A673 (cell line): Measurements from ENCODE around the gene ETFA. TPM values are rescaled to one million over a fixed set of nuclear protein-coding genes. Genes with fewer than 3 reads are reported as not detected.

ENCODE experiments used
- BruUV-seq: library from RNA; stranded (reverse); fragments of 400-500 nt; replicated peaks from 2 replicates; lab custom pipeline; 2021; lab: Mats Ljungman, UMichigan
- CTCF ChIA-PET: fragments of 300-600 bp; sonication (Branson Sonifier 250); formaldehyde crosslinking; loops from one replicate; lab custom pipeline; 2022; ENCODE audit warnings: antibody characterized with exemption; lab: Charles Lee
- POLR2A ChIA-PET: fragments of 300-600 bp; sonication (Branson Sonifier 250); formaldehyde crosslinking; loops from one replicate; lab custom pipeline; 2022; ENCODE audit warnings: antibody characterized with exemption; ENCODE audit not compliant: low non-redundant PET; lab: Charles Lee
- DNase-seq: peaks from one replicate; pipeline ENCODE4 v3.0.0-alpha.2; 2015; ENCODE audit warnings: low spot score
- H3K27ac ChIP-seq: fragments of 200-600 bp; sonication (generic); 2 replicates; pipeline ENCODE4 v1.5.1; 2016; ENCODE audit warnings: mixed run types, low read depth, mild to moderate bottlenecking, mixed read lengths, antibody characterized with exemption, low read length; ENCODE audit not compliant: poor library complexity, severe bottlenecking
- H3K27me3 ChIP-seq: fragments of 200-600 bp; sonication (generic); replicated peaks from 2 replicates; pipeline ENCODE4 v1.6.1; 2017; ENCODE audit warnings: mixed run types, low read depth, mild to moderate bottlenecking, mixed read lengths, antibody characterized with exemption, low read length; ENCODE audit not compliant: insufficient read depth, poor library complexity
- H3K36me3 ChIP-seq: fragments of 200-600 bp; sonication (generic); 2 replicates; pipeline ENCODE4 v1.6.1; 2016; ENCODE audit warnings: mixed run types, mild to moderate bottlenecking, mixed read lengths, antibody characterized with exemption, low read length; ENCODE audit not compliant: insufficient read depth, poor library complexity, severe bottlenecking
- H3K4me1 ChIP-seq: fragments of 200-600 bp; sonication (generic); 2 replicates; pipeline ENCODE4 v1.6.1; 2017; ENCODE audit warnings: mixed run types, mild to moderate bottlenecking, mixed read lengths, antibody characterized with exemption, low read length; ENCODE audit not compliant: insufficient read depth, poor library complexity, severe bottlenecking
- H3K4me3 ChIP-seq: fragments of 200-600 bp; sonication (generic); 2 replicates; pipeline ENCODE4 v1.5.1; 2016; ENCODE audit warnings: low read depth, mixed run types, mild to moderate bottlenecking, mixed read lengths, low read length; ENCODE audit not compliant: poor library complexity, severe bottlenecking
- H3K9me3 ChIP-seq: fragments of 200-600 bp; sonication (generic); 2 replicates; pipeline ENCODE4 v1.6.1; 2016; ENCODE audit warnings: mixed run types, low read depth, mild to moderate bottlenecking, mixed read lengths, antibody characterized with exemption, low read length; ENCODE audit not compliant: poor library complexity, severe bottlenecking
- EZH2 ChIP-seq: fragments of 200-600 bp; sonication (generic); IDR thresholded peaks from 2 replicates; pipeline ENCODE4 v1.6.1; 2017; ENCODE audit warnings: borderline replicate concordance, low read depth, mild to moderate bottlenecking, mixed read lengths, antibody characterized with exemption, low read length; ENCODE audit not compliant: poor library complexity, severe bottlenecking
- intact Hi-C: fragments of 100-400 bp; cut with micrococcal nuclease; formaldehyde crosslinking; loops from one replicate; pipeline ENCODE4 v1.10.0; 2022; ENCODE audit not compliant: unreplicated experiment
- total RNA-seq: library from RNA; stranded (reverse); gene quantifications from 2 replicates; pipeline ENCODE4 v1.2.3, GENCODE V29; 2021
- TF ChIP-seq, protein P1 (sequence below): fragments of 300-800, 200-600 bp; sonication (generic); conservative IDR thresholded peaks from 2 replicates; pipeline ENCODE4 v1.5.1; 2017; ENCODE audit warnings: low read depth, mild to moderate bottlenecking, antibody characterized with exemption, low read length, moderate library complexity, mixed read lengths

Gene ETFA
- total RNA-seq, 1 experiment from 2014 or later = 133 TPM

GRCh38 chr15:76327191-76328105 is 16.2 kb upstream of the ETFA start:
- intact Hi-C loops = no loop called here

GRCh38 chr15:76325704-76326103 is 14.4 kb upstream of the ETFA start:
- no peak for DNase-seq
- BruUV-seq = no TSS peak
- H3K27me3 ChIP-seq = peaks cover 10% of the 10 kb centered on the region
- H3K4me3 ChIP-seq = no peak overlapping the region
- TF ChIP-seq, protein P1, sequence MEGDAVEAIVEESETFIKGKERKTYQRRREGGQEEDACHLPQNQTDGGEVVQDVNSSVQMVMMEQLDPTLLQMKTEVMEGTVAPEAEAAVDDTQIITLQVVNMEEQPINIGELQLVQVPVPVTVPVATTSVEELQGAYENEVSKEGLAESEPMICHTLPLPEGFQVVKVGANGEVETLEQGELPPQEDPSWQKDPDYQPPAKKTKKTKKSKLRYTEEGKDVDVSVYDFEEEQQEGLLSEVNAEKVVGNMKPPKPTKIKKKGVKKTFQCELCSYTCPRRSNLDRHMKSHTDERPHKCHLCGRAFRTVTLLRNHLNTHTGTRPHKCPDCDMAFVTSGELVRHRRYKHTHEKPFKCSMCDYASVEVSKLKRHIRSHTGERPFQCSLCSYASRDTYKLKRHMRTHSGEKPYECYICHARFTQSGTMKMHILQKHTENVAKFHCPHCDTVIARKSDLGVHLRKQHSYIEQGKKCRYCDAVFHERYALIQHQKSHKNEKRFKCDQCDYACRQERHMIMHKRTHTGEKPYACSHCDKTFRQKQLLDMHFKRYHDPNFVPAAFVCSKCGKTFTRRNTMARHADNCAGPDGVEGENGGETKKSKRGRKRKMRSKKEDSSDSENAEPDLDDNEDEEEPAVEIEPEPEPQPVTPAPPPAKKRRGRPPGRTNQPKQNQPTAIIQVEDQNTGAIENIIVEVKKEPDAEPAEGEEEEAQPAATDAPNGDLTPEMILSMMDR = no peak
- no peak for TF ChIP-seq EZH2
- no peak overlapping the region for H3K27ac ChIP-seq
- POLR2A ChIA-PET = interaction anchor here (0.6 kb wide), 1 partner anchor 14 kb away, joined by 4 read pairs; the partner anchor contains the start of gene ETFA
- CTCF ChIA-PET = no interaction called here
- H3K36me3 ChIP-seq = no peaks in the 10 kb centered on the region
- H3K4me1 ChIP-seq = peaks cover 18% of the 10 kb centered on the region
- intact Hi-C loops = no loop called here
- no peaks in the 10 kb centered on the region for H3K9me3 ChIP-seq

More at GRCh38 chr15:76327191-76328105, 16.2 kb upstream of the ETFA start:
- Histone ChIP-seq H3K36me3 (no peaks in the 10 kb centered on the region), H3K9me3 (no peaks in the 10 kb centered on the region), H3K27ac (no peak overlapping the region), H3K4me1 (peaks cover 6% of the 10 kb centered on the region), H3K27me3 (peaks cover 10% of the 10 kb centered on the region), H3K4me3 (no peak overlapping the region)
- TF ChIP-seq EZH2 = no peak
- TF ChIP-seq, protein P1 = no peak
- no peak for DNase-seq
- POLR2A ChIA-PET = no interaction called here
- CTCF ChIA-PET = no interaction called here
- BruUV-seq = no TSS peak

DNA sequence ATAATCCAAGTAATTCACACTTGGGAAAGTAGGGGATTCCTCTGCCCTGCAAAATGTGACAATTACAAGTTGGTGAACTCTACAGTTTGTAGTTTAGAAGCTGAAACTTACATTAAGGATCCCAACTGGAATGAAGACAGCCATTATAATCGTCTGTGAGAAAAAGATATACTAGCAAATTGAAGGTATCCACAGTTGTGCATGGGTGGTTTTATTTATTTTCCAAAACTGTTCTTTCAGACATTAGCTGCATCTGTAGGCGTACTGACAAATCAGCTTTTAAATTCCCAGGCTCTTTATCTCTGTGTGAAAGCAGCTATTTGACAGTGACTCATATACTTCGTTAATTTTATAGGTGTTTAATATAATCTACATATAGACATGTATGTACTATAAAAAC is 12.8 kb upstream of the ETFA start:
- H3K4me1 ChIP-seq = peaks cover 20% of the 10 kb centered on the region
- H3K9me3 ChIP-seq = no peaks in the 10 kb centered on the region
- H3K27ac ChIP-seq = no peak overlapping the region
- no peak for DNase-seq
- H3K36me3 ChIP-seq = no peaks in the 10 kb centered on the region
- ChIA-PET CTCF (no interaction called here), POLR2A (no interaction called here)
- TF ChIP-seq EZH2 = no peak
- TF ChIP-seq, protein P1 = no peak
- H3K4me3 ChIP-seq = no peak overlapping the region
- BruUV-seq = no TSS peak
- H3K27me3 ChIP-seq = peaks cover 10% of the 10 kb centered on the region
- intact Hi-C loops = no loop called here
